Left lobe of liver (tissue), 2 donors: ENCODE data around the gene PCDHA7. TPM values are rescaled to one million over a fixed set of nuclear protein-coding genes. Genes with fewer than 3 reads are reported as not detected.
A peak's percentile ranks its signal among the peaks of the same experiment; 100 is the strongest.
"Not testable (repeated sequence)": the region's sequence is repeated elsewhere in the genome, so short reads cannot be mapped to it uniquely, and the experiment has no call there.

Source experiments
- ATAC-seq: fragments of 200-7000 bp; cut with Tn5 transposase; one replicate; pipeline ENCODE4 v1.9.1; 2020; ENCODE audit warnings: mild to moderate bottlenecking, moderate library complexity
- DNase-seq: peaks from one replicate; pipeline ENCODE4 v3.0.0-alpha.2; 2020; ENCODE audit warnings: low spot score
- total RNA-seq: library from RNA; stranded (reverse); gene quantifications from one replicate; pipeline ENCODE4 v1.2.1, GENCODE V29; 2021
- donor health status: DM: no; HTN: no; CAD: no; lungs with moderate emphysema.
- donor health status: DM: no; HTN: yes; CAD: no.

PCDHA7 gene
- total RNA-seq, 1 donor from 2014 or later = not detected

DNA sequence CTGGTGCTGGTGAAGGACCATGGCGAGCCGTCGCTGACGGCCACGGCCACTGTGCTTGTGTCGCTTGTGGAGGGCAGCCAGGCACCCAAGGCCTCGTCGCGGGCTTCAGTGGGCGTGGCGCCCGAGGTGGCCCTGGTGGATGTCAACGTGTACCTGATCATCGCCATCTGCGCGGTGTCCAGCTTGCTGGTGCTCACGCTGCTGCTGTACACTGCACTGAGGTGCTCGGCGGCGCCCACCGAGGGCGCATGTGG, 23.8 kb downstream of the PCDHA7 start:
- DNase-seq (no peak), ATAC-seq (no peak)

DNA sequence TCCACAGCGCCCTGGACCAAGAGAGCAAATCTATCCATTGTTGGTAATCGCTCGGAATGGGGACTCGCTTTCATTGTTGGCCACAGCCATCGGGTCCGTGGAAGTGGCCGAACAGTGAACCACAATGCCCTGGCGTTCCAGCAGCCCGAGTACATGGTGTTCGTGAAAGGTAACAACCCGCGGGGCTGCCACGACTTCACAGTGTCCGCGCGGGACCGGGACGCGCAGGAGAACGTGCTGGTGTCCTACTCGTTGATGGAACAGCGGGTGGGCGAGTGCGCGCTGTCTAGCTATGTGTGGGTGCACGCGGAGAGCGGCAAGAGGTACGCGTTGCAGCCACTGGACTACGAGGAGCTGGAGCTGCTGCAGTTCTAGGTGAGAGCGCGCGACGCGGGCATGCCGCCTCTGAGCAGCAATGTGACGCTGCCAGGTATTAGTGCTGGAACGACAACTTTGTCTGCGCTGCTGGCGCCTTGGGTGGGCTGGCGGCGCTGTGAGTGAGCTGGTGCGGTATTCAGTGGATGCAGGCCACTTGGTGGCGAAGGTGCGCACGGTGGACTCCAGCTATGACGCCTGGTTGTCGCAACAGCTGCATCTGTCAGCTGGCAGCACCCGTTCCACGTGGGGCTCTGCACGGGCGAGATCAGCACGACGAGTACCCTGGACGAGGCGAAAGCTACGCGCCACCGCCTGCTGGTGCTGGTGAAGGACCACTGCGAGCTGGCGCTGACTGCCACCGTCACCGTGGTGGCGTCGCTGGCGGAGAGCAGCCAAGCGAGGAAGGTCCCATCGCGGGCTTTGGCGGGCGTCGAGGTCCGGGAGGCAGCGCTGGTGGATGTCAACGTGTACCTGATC, 28.6 kb downstream of the PCDHA7 start:
- ATAC-seq = no peak
- DNase-seq = no peak

DNA sequence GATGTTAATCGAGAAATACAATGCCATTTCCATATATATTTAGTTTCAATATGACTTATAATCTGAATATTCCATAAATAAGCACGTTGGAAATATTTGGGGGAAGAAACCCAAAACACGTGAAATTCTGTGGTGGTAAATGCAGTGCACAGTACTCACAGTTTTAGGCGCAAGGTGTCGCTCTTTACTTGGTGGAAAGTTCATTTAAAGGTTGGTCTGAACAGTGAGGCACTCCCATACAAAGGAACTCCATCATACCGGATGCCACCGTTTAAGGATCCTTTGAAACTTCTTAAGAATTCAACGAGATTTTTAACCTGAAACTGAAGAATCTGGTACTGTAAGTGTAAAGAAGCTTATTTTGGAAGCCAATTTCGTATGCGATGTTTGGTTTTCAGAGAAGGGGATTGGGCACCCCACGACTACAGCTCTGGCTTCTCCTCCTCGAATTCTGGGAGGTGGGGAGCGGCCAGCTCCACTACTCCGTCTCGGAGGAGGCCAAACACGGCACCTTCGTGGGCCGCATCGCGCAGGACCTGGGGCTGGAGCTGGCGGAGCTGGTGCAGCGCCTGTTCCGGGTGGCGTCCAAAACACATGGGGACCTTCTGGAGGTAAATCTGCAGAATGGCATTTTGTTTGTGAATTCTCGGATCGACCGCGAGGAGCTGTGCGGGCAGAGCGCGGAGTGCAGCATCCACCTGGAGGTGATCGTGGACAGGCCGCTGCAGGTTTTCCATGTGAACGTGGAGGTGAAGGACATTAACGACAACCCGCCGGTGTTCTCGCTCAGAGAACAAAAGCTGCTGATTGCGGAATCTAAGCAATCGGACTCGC, 34.9 kb downstream of the PCDHA7 start, which contains the start of gene PCDHA11:
TSS of gene PCDHA11 (plus strand) at position 237 of the 834 bp plus-strand sequence. CDS start at position 384, 147 bp downstream.
- DNase-seq = no peak

DNA sequence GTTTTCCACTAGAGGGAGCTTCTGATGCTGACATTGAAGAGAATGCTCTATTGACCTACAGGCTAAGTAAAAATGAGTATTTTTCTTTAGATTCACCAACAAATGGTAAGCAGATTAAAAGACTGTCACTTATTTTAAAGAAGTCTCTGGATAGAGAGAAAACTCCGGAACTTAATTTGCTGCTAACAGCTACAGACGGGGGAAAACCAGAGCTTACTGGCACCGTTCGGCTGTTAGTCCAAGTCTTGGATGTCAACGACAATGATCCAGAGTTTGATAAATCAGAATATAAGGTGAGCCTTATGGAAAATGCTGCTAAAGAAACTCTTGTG, 35.5 kb downstream of the PCDHA7 start:
- no peak for ATAC-seq
- no peak for DNase-seq

More for the DNA sequence above, 34.9 kb downstream of the PCDHA7 start, which contains the start of gene PCDHA11:
- ATAC-seq = peak; percentile 66

DNA sequence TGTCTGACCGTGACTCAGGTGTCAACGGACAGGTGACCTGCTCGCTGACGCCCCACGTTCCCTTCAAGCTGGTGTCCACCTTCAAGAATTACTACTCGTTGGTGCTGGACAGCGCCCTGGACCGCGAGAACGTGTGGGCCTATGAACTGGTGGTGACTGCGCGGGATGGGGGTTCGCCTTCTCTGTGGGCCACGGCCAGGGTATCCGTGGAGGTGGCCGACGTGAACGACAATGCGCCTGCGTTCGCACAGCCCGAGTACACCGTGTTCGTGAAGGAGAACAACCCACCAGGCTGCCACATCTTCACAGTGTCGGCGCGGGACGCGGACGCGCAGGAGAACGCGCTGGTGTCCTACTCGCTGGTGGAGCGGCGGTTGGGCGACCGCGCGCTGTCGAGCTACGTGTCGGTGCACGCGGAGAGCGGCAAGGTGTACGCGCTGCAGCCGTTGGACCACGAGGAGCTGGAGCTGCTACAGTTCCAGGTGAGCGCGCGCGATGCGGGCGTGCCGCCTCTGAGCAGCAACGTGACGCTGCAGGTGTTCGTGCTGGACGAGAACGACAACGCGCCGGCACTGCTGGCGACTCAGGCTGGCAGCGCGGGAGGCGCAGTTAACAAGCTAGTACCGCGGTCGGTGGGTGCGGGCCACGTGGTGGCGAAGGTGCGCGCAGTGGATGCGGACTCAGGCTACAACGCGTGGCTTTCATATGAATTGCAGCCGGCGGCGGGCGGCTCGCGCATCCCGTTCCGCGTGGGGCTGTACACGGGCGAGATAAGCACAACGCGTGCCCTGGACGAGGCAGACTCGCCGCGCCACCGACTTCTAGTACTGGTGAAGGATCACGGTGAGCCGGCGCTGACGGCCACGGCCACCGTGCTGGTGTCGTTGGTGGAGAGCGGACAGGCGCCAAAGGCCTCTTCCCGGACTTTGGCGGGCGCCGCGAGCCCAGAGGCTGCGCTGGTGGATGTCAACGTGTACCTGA, 36.4 kb downstream of the PCDHA7 start:
- DNase-seq (no peak), ATAC-seq (no peak)

DNA sequence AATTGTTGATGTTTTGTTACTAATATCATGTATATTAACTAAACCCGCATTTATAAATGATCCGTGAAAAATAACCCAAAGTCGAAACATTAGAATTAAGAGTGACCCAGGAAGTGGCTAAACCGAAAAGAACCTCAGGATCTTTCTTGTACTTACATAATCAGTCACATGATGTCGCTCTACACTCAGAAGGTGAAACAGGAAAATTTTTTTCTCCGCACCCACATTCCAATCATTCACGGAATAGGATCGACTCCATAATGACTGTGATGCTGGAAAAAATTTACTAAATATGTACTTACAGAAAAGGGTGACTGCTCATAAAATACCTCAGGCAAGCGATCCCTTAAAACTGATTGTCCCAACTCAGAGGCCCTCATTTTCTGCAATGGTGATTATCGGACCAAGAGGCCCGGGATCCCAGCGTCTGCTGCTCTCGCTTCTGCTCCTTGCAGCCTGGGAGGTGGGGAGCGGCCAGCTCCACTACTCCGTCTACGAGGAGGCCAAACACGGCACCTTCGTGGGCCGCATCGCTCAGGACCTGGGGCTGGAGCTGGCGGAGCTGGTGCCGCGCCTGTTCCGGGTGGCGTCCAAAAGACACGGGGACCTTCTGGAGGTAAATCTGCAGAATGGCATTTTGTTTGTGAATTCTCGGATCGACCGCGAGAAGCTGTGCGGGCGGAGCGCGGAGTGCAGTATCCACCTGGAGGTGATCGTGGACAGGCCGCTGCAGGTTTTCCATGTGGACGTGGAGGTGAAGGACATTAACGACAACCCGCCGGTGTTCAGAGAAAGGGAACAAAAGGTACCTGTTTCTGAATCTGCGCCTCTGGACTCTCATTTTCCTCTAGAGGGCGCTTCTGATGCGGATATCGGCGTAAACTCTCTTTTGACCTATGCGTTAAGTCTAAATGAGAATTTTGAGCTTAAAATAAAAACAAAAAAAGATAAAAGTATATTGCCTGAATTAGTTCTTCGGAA, 41.3 kb downstream of the PCDHA7 start, which contains the start of gene PCDHA12:
TSS of gene PCDHA12 (plus strand) at position 224 of the 981 bp plus-strand sequence. CDS start at position 389, 165 bp downstream.
- no peak for DNase-seq
- ATAC-seq = no peak

DNA sequence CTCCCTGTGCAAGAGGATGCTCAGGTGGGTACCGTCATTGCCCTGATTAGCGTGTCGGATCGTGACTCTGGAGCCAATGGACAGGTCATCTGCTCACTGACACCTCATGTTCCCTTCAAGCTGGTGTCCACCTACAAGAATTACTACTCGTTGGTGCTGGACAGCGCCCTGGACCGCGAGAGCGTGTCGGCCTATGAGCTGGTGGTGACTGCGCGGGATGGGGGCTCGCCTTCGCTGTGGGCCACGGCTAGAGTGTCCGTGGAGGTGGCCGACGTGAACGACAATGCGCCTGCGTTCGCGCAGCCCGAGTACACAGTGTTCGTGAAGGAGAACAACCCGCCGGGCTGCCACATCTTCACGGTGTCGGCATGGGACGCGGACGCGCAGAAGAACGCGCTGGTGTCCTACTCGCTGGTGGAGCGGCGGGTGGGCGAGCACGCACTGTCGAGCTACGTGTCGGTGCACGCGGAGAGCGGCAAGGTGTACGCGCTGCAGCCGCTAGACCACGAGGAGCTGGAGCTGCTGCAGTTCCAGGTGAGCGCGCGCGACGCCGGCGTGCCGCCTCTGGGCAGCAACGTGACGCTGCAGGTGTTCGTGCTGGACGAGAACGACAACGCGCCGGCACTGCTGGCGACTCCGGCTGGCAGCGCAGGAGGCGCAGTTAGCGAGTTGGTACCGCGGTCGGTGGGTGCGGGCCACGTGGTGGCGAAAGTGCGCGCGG, 42.6 kb downstream of the PCDHA7 start:
- ATAC-seq, DNase-seq: not testable (repeated sequence)

DNA sequence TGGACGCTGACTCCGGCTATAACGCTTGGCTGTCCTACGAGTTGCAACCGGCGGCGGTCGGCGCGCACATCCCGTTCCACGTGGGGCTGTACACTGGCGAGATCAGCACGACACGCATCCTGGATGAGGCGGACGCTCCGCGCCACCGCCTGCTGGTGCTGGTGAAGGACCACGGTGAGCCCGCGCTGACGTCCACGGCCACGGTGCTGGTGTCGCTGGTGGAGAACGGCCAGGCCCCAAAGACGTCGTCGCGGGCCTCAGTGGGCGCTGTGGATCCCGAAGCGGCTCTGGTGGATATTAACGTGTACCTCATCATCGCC, 43.2 kb downstream of the PCDHA7 start:
- DNase-seq (no peak), ATAC-seq (no peak)

DNA sequence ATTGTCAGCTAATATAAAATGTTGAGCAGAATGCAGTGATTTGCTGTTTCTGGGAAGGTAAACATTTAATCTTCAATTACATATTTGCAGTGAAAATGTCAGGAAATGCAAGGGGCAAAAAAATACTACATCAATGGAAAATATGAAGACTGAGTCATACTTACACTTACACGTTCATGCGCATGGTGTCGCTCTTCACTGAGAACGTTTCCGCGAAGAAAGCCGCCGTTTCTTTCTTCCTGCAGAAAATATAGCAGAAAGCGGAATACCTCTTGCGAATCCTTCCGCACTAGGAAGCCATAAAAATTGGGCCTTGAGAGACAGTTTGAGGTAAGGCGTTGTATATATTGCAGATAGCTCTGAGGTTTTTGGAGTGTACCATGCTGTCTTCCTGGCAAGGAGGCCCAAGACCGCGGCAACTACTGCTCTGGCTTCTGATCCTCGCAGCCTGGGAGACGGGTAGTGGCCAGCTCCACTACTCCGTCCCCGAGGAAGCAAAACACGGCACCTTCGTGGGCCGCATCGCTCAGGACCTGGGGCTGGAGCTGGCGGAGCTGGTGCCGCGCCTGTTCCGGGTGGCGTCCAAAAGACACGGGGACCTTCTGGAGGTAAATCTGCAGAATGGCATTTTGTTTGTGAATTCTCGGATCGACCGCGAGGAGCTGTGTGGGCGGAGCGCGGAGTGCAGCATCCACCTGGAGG, 48.0 kb downstream of the PCDHA7 start, which contains the start of gene PCDHA13:
TSS of gene PCDHA13 (plus strand) at position 236 of the 702 bp plus-strand sequence. CDS start at position 381, 145 bp downstream.
- ATAC-seq (peak; percentile 74), DNase-seq (no peak)

DNA sequence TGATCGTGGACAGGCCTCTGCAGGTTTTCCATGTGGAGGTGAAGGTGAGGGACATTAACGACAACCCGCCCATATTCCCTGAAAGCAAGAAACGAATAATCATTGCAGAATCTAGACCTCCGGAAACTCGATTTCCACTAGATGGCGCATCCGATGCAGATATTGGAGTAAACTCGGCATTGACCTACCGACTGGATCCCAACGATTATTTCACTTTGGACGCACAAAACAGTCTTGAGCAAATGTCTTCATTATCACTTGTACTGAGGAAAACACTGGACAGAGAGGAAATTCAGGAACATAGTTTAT, 48.5 kb downstream of the PCDHA7 start:
- ATAC-seq (peak; percentile 59), DNase-seq (no peak)

DNA sequence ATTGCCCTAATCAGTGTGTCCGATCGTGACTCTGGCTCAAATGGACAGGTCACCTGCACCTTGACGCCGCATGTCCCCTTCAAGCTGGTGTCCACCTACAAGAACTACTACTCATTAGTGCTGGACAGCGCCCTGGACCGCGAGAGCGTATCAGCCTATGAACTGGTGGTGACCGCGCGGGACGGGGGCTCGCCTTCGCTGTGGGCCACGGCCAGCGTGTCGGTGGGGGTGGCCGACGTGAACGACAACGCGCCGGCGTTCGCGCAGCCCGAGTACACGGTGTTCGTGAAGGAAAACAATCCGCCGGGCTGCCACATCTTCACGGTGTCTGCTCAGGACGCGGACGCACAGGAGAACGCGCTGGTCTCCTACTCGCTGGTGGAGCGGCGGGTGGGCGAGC, 49.3 kb downstream of the PCDHA7 start:
- ATAC-seq (no peak), DNase-seq (no peak)

DNA sequence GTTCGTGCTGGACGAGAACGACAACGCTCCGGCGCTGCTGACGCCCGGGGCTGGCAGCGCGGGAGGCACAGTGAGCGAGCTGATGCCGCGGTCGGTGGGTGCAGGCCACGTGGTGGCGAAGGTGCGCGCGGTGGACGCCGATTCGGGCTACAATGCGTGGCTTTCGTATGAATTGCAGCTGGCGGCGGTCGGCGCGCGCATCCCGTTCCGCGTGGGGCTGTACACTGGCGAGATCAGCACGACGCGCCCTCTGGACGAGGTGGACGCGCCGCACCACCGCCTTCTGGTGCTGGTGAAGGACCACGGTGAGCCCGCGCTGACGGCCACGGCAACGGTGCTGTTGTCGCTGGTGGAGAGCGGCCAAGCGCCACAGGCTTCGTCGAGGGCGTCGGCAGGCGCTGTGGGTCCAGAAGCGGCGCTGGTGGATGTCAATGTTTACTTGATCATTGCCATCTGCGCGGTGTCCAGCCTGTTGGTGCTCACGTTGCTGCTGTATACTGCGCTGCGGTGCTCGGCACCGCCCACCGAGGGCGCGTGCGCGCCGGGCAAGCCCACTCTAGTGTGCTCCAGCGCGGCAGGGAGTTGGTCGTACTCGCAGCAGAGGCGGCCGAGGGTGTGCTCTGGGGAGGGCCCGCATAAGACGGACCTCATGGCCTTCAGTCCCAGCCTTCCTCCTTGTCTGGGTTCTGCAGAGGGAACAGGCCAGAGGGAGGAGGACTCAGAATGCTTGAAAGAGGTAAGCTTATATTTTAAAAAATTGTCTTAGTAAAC, 50.0 kb downstream of the PCDHA7 start:
- ATAC-seq (no peak), DNase-seq (no peak)

Other genes starting within 250 kb of the PCDHA7 start
- 211 TPM for gene CD14, start 201.1 kb upstream of the PCDHA7 start, total RNA-seq
- gene TMCO6, start 194.8 kb upstream of the PCDHA7 start, total RNA-seq = 15.6 TPM
- gene NDUFA2, start 186.6 kb upstream of the PCDHA7 start, total RNA-seq = 50.5 TPM
- 25.4 TPM for gene IK, start 186.4 kb upstream of the PCDHA7 start, total RNA-seq
- gene WDR55, start 169.4 kb upstream of the PCDHA7 start, total RNA-seq = 17.8 TPM
- 1.8 TPM for gene DND1, start 160.7 kb upstream of the PCDHA7 start, total RNA-seq
- gene HARS1, start 142.9 kb upstream of the PCDHA7 start, total RNA-seq = 48.9 TPM
- gene HARS2, start 142.8 kb upstream of the PCDHA7 start, total RNA-seq = 12.4 TPM
- gene ZMAT2, start 133.8 kb upstream of the PCDHA7 start, total RNA-seq = 18.0 TPM
- not detected for gene PCDHA1, start 48.1 kb upstream of the PCDHA7 start, total RNA-seq
- gene PCDHA2, start 39.4 kb upstream of the PCDHA7 start, total RNA-seq = not detected
- 0.05 TPM for gene PCDHA3, start 33.2 kb upstream of the PCDHA7 start, total RNA-seq
- gene PCDHA4, start 27.2 kb upstream of the PCDHA7 start, total RNA-seq = 0.05 TPM
- gene PCDHA5, start 12.7 kb upstream of the PCDHA7 start, total RNA-seq = not detected
- gene PCDHA6, start 6.3 kb upstream of the PCDHA7 start, total RNA-seq = not detected
- gene PCDHA8, start 6.9 kb downstream of the PCDHA7 start, total RNA-seq = not detected
- not detected for gene PCDHA9, start 14.1 kb downstream of the PCDHA7 start, total RNA-seq
- not detected for gene PCDHA10, start 21.6 kb downstream of the PCDHA7 start, total RNA-seq
- 0.23 TPM for gene PCDHA11, start 34.7 kb downstream of the PCDHA7 start, total RNA-seq
- 0.08 TPM for gene PCDHA12, start 41.0 kb downstream of the PCDHA7 start, total RNA-seq
- 0.28 TPM for gene PCDHA13, start 47.9 kb downstream of the PCDHA7 start, total RNA-seq
- gene PCDHAC1, start 92.0 kb downstream of the PCDHA7 start, total RNA-seq = 0.28 TPM
- gene PCDHAC2, start 132.2 kb downstream of the PCDHA7 start, total RNA-seq = 0.86 TPM
- gene PCDHB1, start 217.1 kb downstream of the PCDHA7 start, total RNA-seq = not detected